Dedifferentiated amniotic fluid mesenchymal stem cell (primary cell): ENCODE data around the gene TAS1R3.

ENCODE experiments used
- DNase-seq: peaks from one replicate; pipeline ENCODE4 v3.0.0-alpha.2; 2016; ENCODE audit errors: extremely low spot score

Gene TAS1R3

DNA sequence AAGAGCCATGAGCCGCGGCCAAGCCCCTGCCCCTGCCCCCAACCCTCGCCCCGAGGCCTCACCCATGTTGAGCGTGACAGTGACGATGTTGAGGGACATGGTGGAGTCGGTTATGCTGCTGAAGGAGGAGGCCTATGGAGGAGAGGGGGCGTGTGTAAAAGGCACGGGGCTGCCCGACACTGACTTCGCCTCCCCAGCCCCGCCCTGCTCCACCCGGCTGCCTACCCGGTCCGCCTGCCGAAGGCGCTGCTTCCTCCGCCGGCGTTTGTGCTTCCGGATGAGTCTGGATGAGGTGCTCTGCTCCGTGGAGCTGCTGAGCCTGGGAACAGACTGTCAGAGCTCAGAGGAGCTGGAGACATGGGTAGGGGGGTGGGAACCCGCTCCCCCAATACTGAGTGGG is 9.1 kb downstream of the TAS1R3 start:
- no peak for DNase-seq

DNA sequence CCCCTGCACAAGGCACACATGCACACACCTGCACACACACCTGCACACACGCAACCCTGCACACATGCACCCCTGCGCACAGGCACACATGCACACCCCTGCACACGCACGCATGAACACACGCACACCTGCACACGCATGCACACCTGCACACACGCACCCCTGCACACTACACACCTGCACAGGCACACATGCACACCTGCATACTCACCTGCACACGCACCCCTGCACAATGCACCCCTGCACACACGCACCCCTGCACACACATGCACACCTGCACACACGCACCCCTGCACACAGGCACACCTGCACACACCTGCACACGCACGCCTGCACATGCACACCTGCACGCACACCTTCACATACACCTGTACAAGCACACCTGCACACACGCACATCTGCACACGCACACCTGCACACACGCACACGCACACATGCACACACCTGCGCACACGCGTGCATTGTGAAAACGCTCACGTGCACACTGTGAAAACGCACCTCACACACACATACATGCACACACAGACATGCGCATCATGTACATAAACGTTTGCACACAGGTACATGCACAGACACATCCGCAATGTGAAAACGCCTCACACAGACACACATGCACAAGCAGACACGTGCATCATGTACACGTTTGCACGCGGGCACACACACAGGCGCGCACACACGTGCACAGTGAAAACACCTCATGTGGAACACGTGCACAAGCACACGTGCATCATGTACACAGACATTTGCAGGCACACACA is 9.9 kb downstream of the TAS1R3 start:
- no peak for DNase-seq

DNA sequence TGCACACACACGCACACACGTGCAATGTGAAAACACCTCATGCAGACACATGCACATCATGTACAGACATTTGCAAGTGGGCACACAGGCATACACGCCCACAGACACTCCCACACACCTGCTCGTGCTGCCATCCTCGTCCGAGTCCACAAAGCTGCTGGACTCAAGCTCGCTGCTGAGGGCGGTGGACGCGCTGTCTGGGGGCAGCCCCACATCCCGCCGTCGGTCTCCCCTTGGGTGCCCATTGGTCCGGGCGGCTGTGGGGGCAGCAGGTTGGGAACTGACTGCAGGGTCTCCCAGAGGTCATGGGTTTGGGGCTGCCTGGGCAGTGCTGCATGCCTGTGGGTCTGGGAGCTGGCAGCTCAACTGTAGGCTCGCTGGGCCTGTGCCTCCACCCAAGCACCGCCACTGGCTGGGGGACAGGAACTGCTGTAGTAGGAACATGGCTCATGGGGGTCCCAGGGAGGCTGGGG is 10.5 kb downstream of the TAS1R3 start:
- no peak for DNase-seq

DNA sequence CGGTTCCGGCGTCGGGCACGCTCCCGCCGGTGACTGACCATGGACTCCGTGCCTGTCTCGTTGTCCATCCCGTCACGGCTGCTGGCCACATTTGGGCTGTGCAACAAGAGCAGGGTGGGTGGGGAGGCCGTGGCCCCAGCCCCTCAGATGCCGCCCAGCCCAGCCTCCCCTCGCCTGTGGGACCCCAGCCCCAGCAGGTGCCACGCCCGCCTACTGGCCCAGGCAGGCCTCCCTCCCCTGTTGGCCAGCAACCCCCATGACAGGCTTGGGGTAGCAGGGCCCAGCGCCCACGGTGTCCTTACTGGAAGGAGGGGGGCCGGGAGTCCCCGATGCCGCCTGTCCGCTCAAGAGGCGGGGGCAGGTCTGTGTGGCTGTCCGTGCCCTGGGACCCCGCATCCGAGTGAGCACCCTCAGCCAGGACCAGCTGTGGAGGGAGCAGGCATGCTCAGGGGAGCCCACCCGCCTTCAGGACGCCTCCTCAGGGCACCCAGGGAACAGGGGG is 11.0 kb downstream of the TAS1R3 start:
- no peak for DNase-seq

DNA sequence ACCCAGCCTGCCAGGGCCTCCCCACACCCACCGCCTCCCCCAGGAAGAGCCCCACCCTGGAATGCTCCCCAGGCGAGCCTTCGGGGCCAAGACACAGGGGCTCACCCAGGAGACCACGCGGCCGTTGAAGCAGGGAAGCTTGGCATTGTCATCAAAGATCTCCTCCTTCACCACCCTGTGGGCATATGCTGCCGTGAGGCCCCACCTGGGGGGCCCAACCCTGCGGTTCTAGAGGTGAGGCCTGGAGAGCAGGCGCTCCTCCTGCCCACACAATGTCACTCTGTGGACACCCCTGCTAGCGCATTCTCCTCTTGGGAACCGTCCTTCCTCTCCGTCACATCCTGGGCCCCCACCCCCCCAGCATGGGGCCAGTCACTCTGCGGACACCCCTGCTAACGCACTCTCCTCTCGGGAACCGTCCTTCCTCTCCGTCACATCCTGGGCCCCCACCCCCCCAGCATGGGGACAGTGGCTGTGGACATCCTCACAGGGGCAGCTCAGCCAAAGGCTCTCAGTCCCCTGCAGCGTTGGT is 11.6 kb downstream of the TAS1R3 start:
- DNase-seq = no peak

DNA sequence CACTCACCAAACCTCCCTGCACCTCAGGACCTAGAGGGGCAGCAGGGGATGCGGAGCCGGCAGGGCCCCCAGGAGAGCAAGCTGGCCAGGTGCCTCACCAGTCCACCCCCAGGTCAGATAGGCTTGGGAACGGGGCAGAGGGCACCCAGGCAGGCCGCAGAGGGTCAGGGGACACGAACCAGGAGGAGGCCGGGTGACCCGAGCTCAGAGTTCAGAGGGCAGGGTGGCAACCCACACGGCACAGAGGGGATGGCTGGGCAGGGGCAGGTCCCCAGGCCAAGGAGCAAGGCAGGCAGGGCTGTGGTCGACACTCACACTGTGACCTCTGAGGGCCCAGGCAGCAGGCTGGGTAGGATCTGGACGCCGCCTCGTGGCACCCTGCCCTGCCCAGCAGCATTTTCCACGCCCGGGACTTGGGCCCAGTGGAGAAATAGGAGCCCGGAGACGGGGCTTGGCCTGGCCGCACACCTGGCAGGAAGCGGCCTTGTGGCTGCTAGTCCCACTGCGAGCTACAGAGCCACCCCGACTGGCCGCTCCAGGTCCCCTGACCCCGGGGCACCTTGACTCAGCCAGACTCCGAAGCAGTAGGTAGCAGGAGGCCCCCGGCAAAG is 12.8 kb downstream of the TAS1R3 start:
- DNase-seq = no peak

DNA sequence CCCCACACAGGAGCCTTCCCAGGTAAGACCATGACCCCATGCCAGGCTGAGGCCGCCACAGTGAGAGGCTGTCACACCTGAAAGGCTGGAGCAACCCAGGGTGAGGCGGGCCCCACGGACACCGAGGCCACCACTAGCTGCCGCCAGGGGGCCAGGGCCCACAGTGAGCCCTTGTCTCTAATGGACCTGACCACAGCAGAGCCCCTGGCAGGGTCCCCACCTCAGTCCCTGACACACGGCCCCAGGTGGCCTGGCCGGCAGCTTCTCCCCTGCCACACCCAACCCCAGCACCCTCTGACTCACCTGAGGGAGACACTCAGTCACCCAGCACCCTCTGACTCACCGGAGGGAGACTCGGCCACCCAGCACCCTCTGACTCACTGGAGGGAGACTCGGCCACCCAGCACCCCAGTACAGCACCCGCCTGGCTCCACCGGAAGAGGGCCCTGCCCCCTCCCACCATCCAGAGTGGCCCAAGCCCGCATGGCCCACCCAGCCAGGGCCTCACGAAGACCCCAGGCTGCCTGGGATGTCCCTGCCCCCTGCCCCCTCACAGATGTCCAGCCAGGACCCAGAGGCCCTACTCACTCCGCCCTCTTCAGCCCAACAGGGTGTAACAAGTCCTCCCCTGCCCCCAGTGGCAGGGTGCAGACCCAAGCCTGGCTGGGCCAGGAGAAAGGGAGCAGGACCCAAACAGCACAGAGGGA is 13.7 kb downstream of the TAS1R3 start:
- DNase-seq = no peak

DNA sequence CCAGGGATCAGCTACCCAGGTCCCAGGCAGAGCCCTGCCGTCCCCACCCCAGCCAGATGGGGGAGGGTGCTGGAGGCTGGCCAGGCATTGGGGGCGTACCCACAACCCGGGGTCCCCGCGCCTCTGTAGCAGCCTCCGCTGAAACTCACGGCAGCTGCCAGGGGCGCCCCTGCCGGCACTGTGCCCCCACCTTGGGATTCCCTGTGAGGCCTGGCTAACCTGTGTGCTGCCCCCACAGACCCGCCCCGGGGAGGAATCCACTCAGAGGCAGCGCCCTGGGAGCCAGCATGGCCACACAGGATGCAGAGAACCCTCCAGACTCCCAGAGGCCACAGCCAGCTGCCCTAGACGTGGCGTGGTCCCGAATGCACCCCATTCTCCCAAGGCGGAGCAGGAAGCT is 14.3 kb downstream of the TAS1R3 start:
- no peak for DNase-seq

DNA sequence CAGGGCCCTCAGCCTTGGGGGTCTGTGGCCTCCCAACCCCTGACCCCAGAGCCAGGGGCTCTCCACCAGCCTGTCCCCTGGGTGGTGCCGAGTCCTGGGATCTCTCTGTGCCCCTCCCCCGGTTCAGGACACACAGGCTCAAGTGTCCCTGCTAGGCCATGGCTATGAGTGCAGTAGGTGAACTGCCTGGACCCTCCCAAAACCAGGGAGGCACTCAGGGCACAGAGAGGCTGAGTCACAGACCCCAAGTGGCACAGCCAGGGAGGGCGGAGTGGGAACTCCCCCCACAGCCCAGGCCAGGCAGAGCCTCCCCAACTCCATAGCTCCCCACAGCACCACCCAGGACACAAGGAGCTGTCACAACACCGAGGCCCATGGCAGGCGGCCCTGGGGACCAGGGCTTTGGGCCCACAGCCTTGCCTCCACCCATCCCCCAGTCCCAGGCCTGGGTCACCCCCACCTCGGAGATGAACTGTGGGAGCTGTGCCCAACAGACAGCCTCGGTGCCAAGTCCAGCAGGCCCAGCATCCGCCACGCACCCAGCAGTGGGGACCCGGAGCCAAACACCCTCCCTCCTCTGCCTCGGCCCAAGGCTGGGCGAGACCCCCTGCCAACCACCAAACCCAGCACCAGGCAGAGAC is 14.9 kb downstream of the TAS1R3 start:
- DNase-seq = no peak

DNA sequence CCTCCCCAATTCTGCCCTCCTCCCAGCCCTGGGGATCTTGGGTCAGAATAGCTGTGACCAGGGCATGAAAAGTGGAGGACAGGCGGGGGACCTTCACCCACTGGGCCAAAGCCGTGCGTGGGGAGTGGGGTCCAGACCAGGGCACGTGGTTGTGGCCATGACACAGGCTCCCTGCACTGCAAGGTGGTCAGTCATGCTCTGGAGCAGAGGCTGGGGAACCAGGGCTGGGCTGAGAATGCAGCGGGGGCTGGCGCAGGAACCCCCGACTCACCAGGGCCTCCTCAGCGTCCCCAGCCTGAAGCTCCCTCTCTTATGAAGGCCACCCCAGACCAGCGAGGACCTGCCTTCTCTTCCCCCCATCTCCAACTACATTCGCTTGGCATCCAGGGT is 15.4 kb downstream of the TAS1R3 start:
- no peak for DNase-seq

DNA sequence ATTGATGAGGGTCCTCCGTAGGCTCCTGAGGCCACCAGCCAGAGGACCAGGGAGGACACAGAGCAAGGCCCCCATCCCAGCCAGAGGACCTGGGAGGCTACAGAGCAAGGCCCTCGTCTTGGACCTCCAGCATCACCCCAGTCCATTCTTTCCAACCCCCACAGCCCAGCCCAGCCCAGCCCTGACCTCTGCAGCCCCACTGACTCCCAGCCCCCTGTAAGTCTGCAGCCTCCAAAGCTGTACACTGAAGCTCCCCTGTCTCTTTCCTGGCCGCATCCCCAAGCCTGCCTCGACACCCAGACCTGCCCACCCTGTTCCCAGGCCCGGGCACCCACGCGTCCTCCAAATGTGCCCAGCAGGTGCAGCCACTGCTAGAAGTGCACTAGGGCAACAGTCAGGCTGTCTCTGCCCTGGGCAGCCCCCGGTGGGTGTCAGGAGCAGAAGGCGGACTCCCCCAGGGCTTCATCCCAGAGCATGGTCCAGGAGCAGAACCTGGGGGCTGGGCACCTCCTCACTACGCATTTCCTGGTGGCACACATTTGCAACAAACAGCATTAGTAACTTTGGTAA is 16.0 kb downstream of the TAS1R3 start:
- DNase-seq = no peak

DNA sequence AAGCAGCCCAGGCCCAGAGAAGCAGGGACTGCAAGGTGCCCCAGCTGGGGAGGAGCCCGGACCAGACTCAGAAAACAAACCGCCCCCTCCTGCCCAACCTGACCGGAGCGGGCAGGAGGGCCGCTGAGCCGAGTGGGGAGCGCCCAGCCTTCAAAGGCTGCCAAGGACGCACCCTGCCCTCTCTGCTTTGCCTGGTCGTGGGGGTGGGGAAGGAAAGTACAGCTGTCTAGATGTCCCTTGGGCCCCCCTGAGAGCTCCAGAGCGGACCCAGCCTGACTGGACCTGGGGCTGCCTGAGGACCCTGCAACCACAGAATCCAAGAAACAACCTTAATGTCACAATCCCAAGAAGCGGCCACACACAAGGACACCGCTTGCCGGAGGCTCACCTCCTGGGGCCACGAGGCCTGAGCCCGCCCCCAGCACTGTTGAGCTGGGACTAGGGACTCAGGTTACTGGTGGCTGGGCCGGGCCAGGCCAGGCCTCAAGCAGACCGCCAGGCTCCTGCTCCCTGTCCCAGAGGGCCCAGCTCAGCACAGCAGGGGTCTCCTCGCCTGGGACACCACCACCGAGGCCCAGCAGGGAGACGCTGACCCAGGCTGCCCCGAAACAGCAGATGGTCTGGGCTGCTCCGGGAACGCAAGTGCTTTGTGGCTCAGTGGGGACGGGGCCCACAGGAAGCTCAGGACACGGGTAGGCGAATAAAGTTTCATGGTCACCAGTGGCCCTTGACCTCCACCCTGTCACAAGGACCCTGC is 16.8 kb downstream of the TAS1R3 start:
- no peak for DNase-seq

DNA sequence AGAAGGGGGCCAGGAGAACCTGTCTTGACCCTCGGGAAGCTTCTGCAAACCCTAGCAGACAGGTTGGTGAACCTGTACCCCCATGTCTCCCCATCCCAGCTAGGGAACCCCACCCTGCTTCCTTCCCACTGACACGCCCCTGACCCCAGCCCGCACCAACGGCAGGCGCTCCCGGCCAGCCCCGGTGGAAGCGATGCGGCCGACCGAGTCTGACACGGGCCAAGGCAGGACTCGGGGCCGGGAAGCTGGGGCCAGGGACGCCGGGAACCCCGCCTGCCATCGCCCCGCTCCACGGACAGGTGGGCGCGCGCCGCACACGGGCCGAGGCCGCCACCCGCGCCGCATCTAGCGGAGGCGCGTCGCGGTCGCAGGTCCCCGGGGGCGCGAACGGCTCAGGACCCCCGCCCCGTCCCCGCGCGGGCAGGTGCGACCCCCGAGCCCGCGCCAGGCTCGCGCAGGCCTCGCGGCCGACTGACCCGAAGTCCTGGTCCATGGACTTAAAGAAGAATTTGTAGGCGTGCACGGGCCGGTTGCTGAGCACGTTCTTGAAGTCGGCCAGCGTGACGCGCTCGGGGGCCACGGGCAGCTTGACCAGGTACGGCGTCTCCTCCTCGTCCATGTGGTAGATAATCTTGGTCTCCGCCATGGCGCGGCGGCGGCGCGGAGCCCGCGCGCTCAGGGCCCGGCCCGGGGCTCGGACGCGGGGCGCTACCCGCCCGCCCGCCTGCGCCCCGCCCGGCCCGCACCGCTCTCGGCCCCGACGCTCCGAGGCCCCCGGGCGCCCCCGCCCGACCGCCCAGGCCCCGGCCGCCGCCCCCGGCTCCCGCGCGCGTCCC is 17.6 kb downstream of the TAS1R3 start:
- DNase-seq = no peak

DNA sequence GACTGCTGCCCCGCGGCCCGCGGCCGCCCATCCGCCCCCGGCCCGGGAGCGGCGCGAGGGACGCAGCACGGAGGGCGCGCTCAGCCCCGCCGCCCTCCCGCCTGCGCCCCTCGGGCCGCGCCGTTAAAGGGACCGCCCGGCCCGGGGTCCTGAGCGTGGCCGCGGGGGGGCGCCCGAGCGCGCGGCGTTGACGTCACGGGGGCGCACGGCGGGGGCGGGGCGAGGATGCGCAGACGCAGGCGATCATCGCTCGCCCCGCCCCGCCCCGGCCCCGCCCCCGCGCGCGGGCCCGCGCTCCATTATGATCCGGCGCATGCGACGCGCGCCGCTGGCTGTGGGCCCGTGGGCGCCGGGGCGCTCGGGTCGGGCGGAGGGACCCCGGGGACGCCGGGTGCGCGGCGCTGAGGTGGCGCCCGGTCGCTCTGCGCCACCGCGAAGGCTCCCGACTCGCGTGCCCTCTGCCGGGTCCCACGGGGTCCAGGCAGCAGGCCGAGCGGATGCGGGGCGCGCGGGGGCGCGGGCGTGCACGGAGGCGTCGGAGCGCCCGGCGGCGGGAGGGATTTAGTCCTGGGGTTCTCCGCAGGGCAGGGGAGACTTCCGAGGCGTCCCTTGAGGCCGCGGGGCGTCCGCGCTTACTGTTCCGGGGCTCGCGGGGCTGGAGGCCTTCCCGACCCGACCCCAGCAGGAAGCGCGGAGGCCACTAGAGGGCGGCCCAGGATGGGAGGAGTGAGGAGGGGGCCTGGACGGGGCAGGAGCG is 18.4 kb downstream of the TAS1R3 start, which contains the start of gene DVL1:
TSS of gene DVL1 (minus strand) at position 163 of the 757 bp plus-strand sequence. CDS start 353 bp downstream, outside the sequence.
- peak; percentile 44 for DNase-seq

DNA sequence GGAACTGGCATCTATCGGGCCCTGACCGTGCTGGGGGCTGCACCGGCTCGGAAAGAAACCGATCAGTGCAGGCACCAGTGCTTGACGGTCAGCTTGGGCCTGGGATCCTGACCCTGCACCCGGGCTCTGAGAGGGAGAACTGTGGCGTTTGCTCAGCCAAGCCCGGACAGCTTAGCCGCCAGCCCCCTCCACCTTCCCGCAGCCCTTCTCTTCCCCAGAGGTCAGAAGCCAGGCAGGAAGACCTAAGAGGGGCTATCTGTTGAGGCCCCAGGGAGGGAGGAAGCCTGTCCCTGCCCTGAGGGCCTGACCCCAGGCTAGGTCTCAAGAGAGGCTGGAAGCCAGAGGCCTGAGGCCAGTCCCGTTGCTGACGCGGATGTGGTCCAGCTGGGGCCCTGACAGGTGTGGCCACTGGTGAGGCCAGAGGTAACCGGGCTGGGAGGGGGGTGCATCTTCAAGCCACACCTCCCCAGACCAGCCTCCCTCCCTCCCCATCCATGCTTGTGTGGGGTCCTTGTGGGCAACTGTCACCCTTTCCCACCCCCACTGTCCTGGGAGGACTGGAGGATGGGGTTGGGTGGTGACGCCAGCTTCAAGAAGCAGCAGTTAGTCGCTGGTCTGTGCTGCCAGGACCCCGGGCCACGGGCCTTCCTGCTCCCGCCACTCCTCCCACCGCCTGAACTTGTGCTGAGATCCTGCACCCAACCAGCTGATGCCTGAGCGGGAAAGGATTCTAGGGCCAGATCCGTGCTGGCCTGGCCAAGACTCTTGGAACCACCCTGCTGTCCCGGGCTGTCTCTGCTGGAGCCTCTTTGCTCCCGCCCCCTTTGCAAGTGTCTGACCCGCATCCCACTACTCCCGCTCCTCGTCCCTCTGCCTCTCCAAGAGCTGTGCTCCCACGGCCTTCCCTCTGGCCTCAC is 20.7 kb downstream of the TAS1R3 start:
- DNase-seq = no peak

DNA sequence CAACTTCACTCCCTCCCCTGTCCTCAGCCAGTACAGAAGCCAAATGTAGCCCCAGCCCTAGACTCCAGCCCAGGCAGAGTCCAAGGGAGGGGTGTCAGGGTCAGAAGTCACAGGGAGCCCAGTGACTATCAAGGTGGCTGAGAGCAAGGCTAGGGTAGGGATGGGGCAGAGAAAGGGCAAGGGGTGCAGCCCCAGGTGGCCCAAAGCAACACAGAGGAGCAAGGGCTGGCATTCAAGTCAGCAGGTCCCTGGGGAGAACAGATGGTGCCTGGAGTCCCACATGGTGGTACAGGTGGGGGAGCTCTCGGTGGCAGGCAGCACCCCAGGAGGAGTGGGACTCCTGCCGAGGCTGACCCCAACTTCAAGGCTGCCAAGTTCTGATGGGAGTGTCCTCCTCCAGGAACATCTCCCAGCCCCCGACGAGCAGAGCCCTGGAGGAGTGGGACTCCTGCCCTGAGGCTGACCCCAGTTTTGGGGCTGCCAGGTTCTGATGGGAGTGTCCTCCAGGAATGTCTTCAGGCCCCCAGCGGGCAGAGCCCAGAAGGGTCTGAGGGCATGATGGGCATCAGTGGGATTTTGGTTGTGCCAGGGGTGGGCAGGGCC is 21.8 kb downstream of the TAS1R3 start:
- DNase-seq = no peak

DNA sequence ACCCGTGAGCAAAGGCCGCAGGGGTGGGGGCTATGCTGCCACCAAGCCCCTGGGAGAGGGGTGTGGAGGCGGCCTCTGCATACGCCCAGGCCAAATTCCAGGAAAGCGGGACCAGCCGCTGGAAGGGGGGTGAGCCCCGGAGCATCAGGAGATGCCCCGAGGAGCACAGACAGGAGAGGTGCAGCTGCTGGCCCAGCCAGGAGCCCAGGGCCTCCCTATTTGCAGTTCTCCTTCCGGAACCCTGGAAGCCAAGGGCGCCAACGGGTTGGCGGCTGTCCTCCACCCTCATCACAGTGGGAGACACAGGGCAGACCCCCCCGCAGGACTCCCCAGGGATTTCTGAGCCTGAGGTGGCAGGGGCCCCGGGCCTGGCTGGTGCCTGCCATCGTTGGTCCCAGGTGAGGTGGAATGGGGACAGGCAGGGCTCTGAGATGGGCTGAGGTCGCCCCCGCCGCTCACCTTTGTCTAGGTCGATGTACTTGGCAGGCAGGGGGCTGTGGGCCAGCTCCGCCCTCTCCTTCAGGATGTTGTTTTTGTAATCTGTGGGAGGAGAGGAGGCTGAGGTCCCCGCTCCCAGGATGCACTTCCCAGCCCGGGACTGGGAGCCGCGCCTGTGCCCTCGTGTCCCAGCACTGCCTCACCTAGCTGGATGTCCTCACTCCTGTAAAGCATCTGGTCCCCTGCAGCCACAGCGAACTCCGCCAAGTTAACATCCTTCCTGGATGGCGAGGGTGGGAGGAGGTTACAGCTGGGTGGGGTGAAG is 22.5 kb downstream of the TAS1R3 start:
- DNase-seq = no peak
